WTC11 (cell line): ENCODE results near the gene KRTAP10-4.

Experiments used
- CTCF ChIP-seq: fragments of 200-600 bp; IDR thresholded peaks from 2 replicates; pipeline ENCODE4 v1.8.0; 2022; ENCODE audit warnings: antibody characterized with exemption
- E2F1 ChIP-seq: sonication (generic); formaldehyde crosslinking; IDR thresholded peaks from 2 replicates; pipeline ENCODE4 v1.8.0; 2022; ENCODE audit warnings: mild to moderate bottlenecking, missing genetic modification reagents
- FOXJ3 ChIP-seq: sonication (generic); formaldehyde crosslinking; IDR thresholded peaks from 2 replicates; pipeline ENCODE4 v1.9.0; 2021; ENCODE audit warnings: missing genetic modification reagents, mild to moderate bottlenecking, borderline replicate concordance
- FOXP4 ChIP-seq: sonication (generic); formaldehyde crosslinking; IDR thresholded peaks from 2 replicates; pipeline ENCODE4 v1.8.0; 2022; ENCODE audit warnings: mild to moderate bottlenecking, missing genetic modification reagents
- HMGXB4 ChIP-seq: sonication (generic); formaldehyde crosslinking; IDR thresholded peaks from 2 replicates; pipeline ENCODE4 v1.8.1; 2023; ENCODE audit warnings: mild to moderate bottlenecking, moderate library complexity, missing genetic modification reagents
- MXD4 ChIP-seq: fragments of 250-450 bp; sonication (Bioruptor Pico); IDR thresholded peaks from 2 replicates; pipeline ENCODE4 v1.8.0; 2021; ENCODE audit warnings: mild to moderate bottlenecking, moderate library complexity, borderline replicate concordance
- MYBL2 ChIP-seq: sonication (generic); formaldehyde crosslinking; IDR thresholded peaks from 2 replicates; pipeline ENCODE4 v1.8.1; 2023; ENCODE audit warnings: mild to moderate bottlenecking, moderate library complexity, missing genetic modification reagents
- NR2C2 ChIP-seq: sonication (generic); formaldehyde crosslinking; IDR thresholded peaks from 2 replicates; pipeline ENCODE4 v1.8.0; 2022; ENCODE audit warnings: mild to moderate bottlenecking, missing genetic modification reagents
- USF2 ChIP-seq: sonication (generic); formaldehyde crosslinking; IDR thresholded peaks from 2 replicates; pipeline ENCODE4 v1.8.1; 2023; ENCODE audit warnings: mild to moderate bottlenecking, missing genetic modification reagents, moderate library complexity
- ZNF138 ChIP-seq: sonication (generic); formaldehyde crosslinking; conservative IDR thresholded peaks from 2 replicates; pipeline ENCODE4 v1.8.1; 2022; ENCODE audit warnings: mild to moderate bottlenecking, moderate library complexity, missing genetic modification reagents

GRCh38 chr21:44535963-44536362 lies 37.6 kb upstream of the KRTAP10-4 start:
- TF ChIP-seq MXD4 (CRISPR knock-in tag) (no peak), CTCF (no peak), E2F1 (CRISPR knock-in tag) (no peak), FOXJ3 (CRISPR knock-in tag) (no peak), MYBL2 (CRISPR knock-in tag) (no peak), FOXP4 (CRISPR knock-in tag) (no peak), ZNF138 (CRISPR knock-in tag) (no peak), HMGXB4 (CRISPR knock-in tag) (no peak), NR2C2 (no peak), USF2 (CRISPR knock-in tag) (no peak)
